Transverse colon (tissue), 4 donors: Measurements from ENCODE around the gene CHST11. TPM values are rescaled to one million over a fixed set of nuclear protein-coding genes. Genes with fewer than 3 reads are reported as not detected.

Source experiments
- DNase-seq: peaks from one replicate; pipeline ENCODE4 v3.0.0-alpha.2; 2019
- H3K27ac ChIP-seq, 4 donors: fragments of 200-600 bp; sonication (generic); 2 replicates each; pipeline ENCODE4 v1.5.1; 2016 to 2018; ENCODE audit warnings: inconsistent platforms in 4 of 4
- H3K27me3 ChIP-seq: fragments of 200-600 bp; sonication (generic); 2 replicates; pipeline ENCODE4 v1.5.1; 2017; ENCODE audit warnings: inconsistent platforms
- H3K36me3 ChIP-seq, 4 donors: fragments of 200-600 bp; sonication (generic); 2 replicates each; pipeline ENCODE4 v1.5.1; 2017 to 2019; ENCODE audit warnings: inconsistent platforms in 4 of 4
- H3K4me1 ChIP-seq, 4 donors: fragments of 200-600 bp; sonication (generic); 2 replicates each; pipeline ENCODE4 v1.5.1; 2017 to 2020; ENCODE audit warnings: inconsistent platforms in 4 of 4
- H3K4me3 ChIP-seq, 4 donors: fragments of 200-600 bp; sonication (generic); 1 replicate in 1 of 4; 2 replicates in 3 of 4; pipeline versions ENCODE4 v1.5.1 to v1.6.1; 2017 to 2019; ENCODE audit warnings: inconsistent platforms in 4 of 4
- H3K9me3 ChIP-seq, 2 donors: fragments of 200-600 bp; sonication (generic); 2 replicates each; pipeline ENCODE4 v1.5.1; 2017 to 2019; ENCODE audit warnings: inconsistent platforms in 2 of 2
- EP300 ChIP-seq: sonication (generic); formaldehyde crosslinking; IDR thresholded peaks from one replicate; pipeline ENCODE4 v1.6.1; 2017; ENCODE audit warnings: antibody characterized with exemption, low read depth
- POLR2A ChIP-seq: fragments of 450-650 bp; IDR thresholded peaks from one replicate; pipeline ENCODE4 v1.6.1; 2016; ENCODE audit warnings: antibody characterized with exemption, mild to moderate bottlenecking, moderate library complexity
- POLR2AphosphoS5 ChIP-seq, 3 donors: sonication (generic); formaldehyde crosslinking; IDR thresholded peaks; one replicate each; pipeline ENCODE4 v1.6.1; 2016; ENCODE audit warnings: antibody characterized with exemption in 3 of 3
- WGBS, 2 donors: methylation state at CpG; one replicate each; pipeline ENCODE4 v1.1.5; 2018; ENCODE audit warnings: low coverage in 1 of 2; 5-methylcytosine and 5-hydroxymethylcytosine counted together
- in situ Hi-C, 4 donors: fragments of 200-750 bp; cut with MboI; loops; one replicate each; pipeline versions ENCODE4 v1.15.0 to v1.15.1; 2017; ENCODE audit warnings: low sequenced_read_pairs in 3 of 4, low pct_ligation_motif_present in 1 of 4, low pct_unique_long_range_greater_than_20kb in 1 of 4
- intact Hi-C: fragments of 100-400 bp; cut with DNase I; formaldehyde crosslinking; loops from one replicate; pipeline ENCODE4 v1.15.1; 2023; ENCODE audit warnings: low total_unique reads
- total RNA-seq, 4 donors: library from RNA; depleted of rRNA; stranded (reverse); fragments of >200 nt; gene quantifications; one replicate each; pipeline ENCODE4 v1.1.0, GENCODE V29; 2016
- TF ChIP-seq, protein P1 (sequence below), 5 experiments: fragments of 200-600 bp in 3 of 5; fragments of 450-650 bp in 2 of 5; sonication (generic) in 3 of 5; IDR thresholded peaks; 1 replicate in 2 of 5; 2 replicates in 3 of 5; pipeline ENCODE4 v1.5.1; 2016 to 2017; ENCODE audit warnings: antibody characterized with exemption in 5 of 5, inconsistent platforms in 3 of 5, mild to moderate bottlenecking in 2 of 5, moderate library complexity in 1 of 5

CHST11 gene
- total RNA-seq, 4 donors from 2014 or later, result 4.2 to 123 (median 31.5) TPM

DNA sequence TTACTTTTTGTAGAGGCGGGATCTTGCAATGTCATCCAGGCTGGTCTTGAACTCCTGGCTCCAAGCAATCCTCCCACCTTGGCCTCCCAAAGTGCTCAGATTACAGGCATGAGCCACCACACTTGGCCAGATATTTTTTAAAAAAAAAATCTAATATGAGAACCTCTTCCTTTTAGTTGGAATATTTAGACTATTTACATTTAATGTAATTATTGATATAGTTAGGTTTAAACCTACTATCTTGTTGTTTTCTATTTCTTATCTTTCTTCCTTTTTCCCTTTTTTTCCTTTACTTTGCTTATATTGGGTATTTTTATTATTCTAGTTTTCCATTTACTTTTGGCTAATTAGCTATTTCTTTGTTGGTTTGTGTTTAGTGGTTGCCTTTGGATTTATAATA is 315.6 kb downstream of the CHST11 start:
- Histone ChIP-seq H3K4me1 (no peaks in the 10 kb centered on the region), H3K4me3 (no peak overlapping the region), H3K9me3 (peaks cover 7 to 11% of the 10 kb centered on the region in 2 donors), H3K27ac (no peak overlapping the region), H3K27me3 (no peaks in the 10 kb centered on the region), H3K36me3 (no peaks in the 10 kb centered on the region)
- 100% methylated on average over 1 of the region's 1 CpG; no CpG with 5 or more reads in 1 of the 2 donors for WGBS, 2 donors
- DNase-seq, result no peak
- in situ Hi-C loops (no loop called here), intact Hi-C loops (no loop called here)
- TF ChIP-seq, protein P1, sequence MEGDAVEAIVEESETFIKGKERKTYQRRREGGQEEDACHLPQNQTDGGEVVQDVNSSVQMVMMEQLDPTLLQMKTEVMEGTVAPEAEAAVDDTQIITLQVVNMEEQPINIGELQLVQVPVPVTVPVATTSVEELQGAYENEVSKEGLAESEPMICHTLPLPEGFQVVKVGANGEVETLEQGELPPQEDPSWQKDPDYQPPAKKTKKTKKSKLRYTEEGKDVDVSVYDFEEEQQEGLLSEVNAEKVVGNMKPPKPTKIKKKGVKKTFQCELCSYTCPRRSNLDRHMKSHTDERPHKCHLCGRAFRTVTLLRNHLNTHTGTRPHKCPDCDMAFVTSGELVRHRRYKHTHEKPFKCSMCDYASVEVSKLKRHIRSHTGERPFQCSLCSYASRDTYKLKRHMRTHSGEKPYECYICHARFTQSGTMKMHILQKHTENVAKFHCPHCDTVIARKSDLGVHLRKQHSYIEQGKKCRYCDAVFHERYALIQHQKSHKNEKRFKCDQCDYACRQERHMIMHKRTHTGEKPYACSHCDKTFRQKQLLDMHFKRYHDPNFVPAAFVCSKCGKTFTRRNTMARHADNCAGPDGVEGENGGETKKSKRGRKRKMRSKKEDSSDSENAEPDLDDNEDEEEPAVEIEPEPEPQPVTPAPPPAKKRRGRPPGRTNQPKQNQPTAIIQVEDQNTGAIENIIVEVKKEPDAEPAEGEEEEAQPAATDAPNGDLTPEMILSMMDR (IDR thresholded peaks at IDR 0.05), result no peak
- TF ChIP-seq POLR2A, result no peak
- no peak for TF ChIP-seq POLR2AphosphoS5 (IDR thresholded peaks at IDR 0.05)
- TF ChIP-seq EP300, result no peak

DNA sequence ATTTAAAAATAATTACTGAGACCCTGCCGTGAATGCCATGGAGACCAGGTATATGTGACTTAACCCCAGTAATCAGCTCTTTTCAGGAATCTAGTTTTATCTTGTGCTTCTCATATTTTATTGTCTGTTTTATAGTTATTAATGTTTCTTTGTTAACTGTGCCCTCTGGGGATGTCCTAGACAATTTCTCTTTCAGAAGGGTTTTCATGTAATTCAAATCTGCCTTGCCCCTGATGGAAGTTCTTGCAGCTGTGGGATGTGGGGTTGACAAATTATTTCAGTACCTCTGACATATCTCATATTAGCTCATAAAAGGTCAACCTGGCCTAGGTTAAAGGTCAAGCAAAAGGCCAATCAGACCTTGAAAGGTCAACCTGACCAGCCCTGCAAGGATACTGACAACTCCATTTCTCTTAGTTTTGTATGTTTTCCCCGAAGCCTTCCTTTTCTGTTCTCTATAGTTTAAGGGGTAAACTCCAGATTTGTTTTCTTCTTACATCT is 319.0 kb downstream of the CHST11 start:
- intact Hi-C loops, result no loop called here
- TF ChIP-seq POLR2AphosphoS5 (IDR thresholded peaks at IDR 0.05) (no peak), POLR2A (no peak), EP300 (no peak)
- TF ChIP-seq, protein P1 (IDR thresholded peaks at IDR 0.05), result no peak
- no peak for DNase-seq
- Histone ChIP-seq H3K27me3 (no peaks in the 10 kb centered on the region), H3K36me3 (no peaks in the 10 kb centered on the region), H3K27ac (no peak overlapping the region), H3K9me3 (peaks cover 7 to 11% of the 10 kb centered on the region in 2 donors), H3K4me1 (no peaks in the 10 kb centered on the region), H3K4me3 (no peak overlapping the region)
- WGBS, 2 donors, result 87 to 90% methylated on average over 2 of the region's 2 CpGs
- in situ Hi-C loops, result no loop called here

DNA sequence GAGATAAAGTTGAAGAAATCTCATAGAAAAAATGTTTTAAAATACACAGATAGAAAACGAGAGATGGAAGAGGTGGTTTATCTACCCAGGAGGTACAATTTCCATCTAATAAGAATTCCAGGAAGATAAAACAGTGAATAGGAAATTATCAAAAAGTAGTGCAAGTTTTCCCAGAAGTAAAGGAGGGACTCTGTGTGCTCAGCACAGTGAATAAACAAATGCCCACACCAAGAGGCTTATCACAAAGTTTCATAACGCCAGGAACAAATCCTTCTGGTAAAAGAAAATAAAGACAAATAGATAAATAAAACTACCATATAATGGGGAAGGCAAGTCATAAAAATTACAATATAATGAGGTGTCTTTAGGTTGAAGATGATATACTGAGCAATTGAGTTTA is 322.4 kb downstream of the CHST11 start:
- no peaks in the 10 kb centered on the region for H3K9me3 ChIP-seq
- H3K27ac ChIP-seq, result no peak overlapping the region
- TF ChIP-seq EP300 (no peak), POLR2AphosphoS5 (IDR thresholded peaks at IDR 0.05) (no peak), POLR2A (no peak)
- TF ChIP-seq, protein P1 (IDR thresholded peaks at IDR 0.05), result no peak
- DNase-seq, result no peak
- H3K4me1 ChIP-seq, result no peaks in the 10 kb centered on the region
- in situ Hi-C loops (no loop called here), intact Hi-C loops (no loop called here)
- H3K4me3 ChIP-seq, result no peak overlapping the region
- 62 to 66% methylated on average over 1 to 2 of the region's 2 CpGs for WGBS, 2 donors
- H3K36me3 ChIP-seq, result no peaks in the 10 kb centered on the region
- no peaks in the 10 kb centered on the region for H3K27me3 ChIP-seq

DNA sequence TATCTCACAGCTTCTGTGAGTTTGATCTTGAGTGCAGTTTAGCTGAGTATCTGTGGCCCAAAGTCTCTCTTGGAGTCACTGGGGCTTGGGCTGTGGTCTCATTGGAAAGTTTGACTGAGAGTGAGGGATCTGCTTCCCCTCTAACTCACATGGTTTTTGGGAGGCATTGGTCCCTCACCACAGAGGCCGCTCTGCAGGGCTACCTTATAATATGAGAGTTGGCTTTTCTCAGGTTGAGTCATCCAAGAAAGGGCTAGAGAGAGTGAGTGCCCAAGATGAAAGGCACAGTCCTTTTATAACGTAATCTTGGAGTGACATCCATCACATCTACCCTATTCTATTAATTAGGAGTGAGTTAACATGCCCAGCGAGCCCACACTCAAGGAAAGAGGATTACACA is 325.5 kb downstream of the CHST11 start:
- H3K4me1 ChIP-seq, result no peaks in the 10 kb centered on the region
- H3K36me3 ChIP-seq, result no peaks in the 10 kb centered on the region
- H3K27ac ChIP-seq, result no peak overlapping the region
- H3K9me3 ChIP-seq, result no peaks in the 10 kb centered on the region
- 79 to 93% methylated on average over 3 of the region's 3 CpGs for WGBS, 2 donors
- intact Hi-C loops (no loop called here), in situ Hi-C loops (no loop called here)
- TF ChIP-seq EP300 (no peak), POLR2AphosphoS5 (IDR thresholded peaks at IDR 0.05) (no peak), POLR2A (no peak)
- TF ChIP-seq, protein P1 (IDR thresholded peaks at IDR 0.05), result no peak
- no peak for DNase-seq
- H3K27me3 ChIP-seq, result no peaks in the 10 kb centered on the region
- H3K4me3 ChIP-seq, result no peak overlapping the region
